ENCODE data around the gene ELAVL4. TPM values are rescaled to one million over a fixed set of nuclear protein-coding genes. Genes with fewer than 3 reads are reported as not detected.

The ELAVL4 gene
- total and polyA plus RNA-seq, 2 experiments from 2014 or later: not detected

DNA sequence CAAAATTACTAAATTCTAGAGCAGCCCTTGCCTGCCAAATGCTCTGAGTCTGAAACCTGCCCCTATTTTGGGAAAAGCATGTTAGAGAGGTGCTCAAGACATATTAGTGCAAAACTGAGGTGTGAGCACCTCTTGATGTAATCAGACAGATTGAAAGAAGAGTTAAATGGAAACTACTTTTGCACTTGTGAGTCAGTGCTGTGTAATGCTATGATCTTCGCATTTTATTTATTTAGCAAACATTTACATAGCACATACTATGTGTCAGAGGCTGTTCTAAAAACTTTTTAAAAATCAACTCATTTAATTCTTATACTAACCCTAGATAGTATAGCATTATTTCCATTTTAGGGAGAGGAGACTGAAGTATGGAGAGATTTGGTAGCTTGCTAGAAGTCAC, 138.1 kb downstream of the ELAVL4 start:
- no peaks in the 10 kb centered on the region for H3K27me3 ChIP-seq
- H3K4me1 ChIP-seq (ENCODE audit: low read depth): no peaks in the 10 kb centered on the region
- no peaks in the 10 kb centered on the region for H3K36me3 ChIP-seq
- no peak overlapping the region for H3K4me3 ChIP-seq
- no peaks in the 10 kb centered on the region for H3K9me3 ChIP-seq (ENCODE audit: low read depth)
- no peak for DNase-seq (ENCODE audit: low read depth in 1 of 2, low spot score in 1 of 2)
- TF ChIP-seq, protein P1, sequence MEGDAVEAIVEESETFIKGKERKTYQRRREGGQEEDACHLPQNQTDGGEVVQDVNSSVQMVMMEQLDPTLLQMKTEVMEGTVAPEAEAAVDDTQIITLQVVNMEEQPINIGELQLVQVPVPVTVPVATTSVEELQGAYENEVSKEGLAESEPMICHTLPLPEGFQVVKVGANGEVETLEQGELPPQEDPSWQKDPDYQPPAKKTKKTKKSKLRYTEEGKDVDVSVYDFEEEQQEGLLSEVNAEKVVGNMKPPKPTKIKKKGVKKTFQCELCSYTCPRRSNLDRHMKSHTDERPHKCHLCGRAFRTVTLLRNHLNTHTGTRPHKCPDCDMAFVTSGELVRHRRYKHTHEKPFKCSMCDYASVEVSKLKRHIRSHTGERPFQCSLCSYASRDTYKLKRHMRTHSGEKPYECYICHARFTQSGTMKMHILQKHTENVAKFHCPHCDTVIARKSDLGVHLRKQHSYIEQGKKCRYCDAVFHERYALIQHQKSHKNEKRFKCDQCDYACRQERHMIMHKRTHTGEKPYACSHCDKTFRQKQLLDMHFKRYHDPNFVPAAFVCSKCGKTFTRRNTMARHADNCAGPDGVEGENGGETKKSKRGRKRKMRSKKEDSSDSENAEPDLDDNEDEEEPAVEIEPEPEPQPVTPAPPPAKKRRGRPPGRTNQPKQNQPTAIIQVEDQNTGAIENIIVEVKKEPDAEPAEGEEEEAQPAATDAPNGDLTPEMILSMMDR (IDR thresholded peaks at IDR 0.05; ENCODE audit: low read depth, low read length): no peak
- H3K27ac ChIP-seq: no peak overlapping the region

DNA sequence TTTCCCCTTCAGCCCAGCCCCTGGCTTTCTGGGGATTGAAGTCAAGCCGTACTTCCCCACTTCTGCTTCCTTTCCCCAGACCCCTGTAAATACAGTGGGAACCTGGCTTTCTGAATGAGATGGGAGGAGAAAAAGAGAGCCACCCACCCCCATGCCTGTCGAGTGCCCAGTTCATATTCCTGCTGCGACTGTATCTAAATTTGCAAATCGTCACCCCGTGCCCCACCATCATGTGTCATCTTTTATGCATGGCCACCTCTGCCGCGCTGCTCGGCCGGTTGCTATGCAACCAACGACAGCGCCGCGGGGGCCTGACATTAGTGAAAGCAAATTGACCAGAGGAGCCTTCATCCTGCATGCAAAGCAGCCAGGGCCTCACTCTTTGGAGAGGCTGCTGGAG, 143.0 kb downstream of the ELAVL4 start:
- Histone ChIP-seq H3K27me3 (no peaks in the 10 kb centered on the region), H3K4me1 (ENCODE audit: low read depth) (no peaks in the 10 kb centered on the region), H3K36me3 (no peaks in the 10 kb centered on the region), H3K27ac (no peak overlapping the region), H3K9me3 (ENCODE audit: low read depth) (no peaks in the 10 kb centered on the region), H3K4me3 (no peak overlapping the region)
- no peak for DNase-seq (ENCODE audit: low read depth in 1 of 2, low spot score in 1 of 2)
- TF ChIP-seq, protein P1 (IDR thresholded peaks at IDR 0.05; ENCODE audit: low read depth, low read length): no peak

DNA sequence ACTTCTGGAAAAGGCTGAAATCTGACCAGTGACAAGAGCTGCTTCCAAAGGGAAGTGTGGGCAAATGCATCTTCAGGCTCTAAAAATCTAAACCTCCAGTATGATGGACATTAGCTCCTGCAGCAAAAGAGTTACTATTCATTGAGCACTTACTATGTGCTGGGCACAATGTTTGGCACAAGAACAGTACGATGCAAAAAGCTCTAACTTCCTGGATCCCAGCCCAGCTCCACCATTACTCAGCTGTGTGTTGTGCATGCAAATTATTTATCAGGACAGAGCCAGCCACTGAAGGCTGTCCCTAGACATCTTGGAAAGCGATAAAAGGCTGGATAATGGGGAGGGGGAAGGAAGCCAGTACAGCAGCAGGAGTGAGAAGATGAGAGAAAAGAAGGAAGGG, 143.5 kb downstream of the ELAVL4 start:
- no peak for DNase-seq (ENCODE audit: low read depth in 1 of 2, low spot score in 1 of 2)
- Histone ChIP-seq H3K27ac (no peak overlapping the region), H3K4me3 (no peak overlapping the region), H3K27me3 (no peaks in the 10 kb centered on the region), H3K4me1 (ENCODE audit: low read depth) (no peaks in the 10 kb centered on the region), H3K36me3 (no peaks in the 10 kb centered on the region), H3K9me3 (ENCODE audit: low read depth) (no peaks in the 10 kb centered on the region)
- TF ChIP-seq, protein P1 (IDR thresholded peaks at IDR 0.05; ENCODE audit: low read depth, low read length): no peak

Other genes starting within 250 kb of the ELAVL4 start
- gene AGBL4, start 85.0 kb upstream of the ELAVL4 start, total RNA-seq: 1.3 TPM in 1 of 2 replicates, not detected in the other
- gene AGBL4, start 85.0 kb upstream of the ELAVL4 start, polyA plus RNA-seq: 0.37 TPM in 1 of 2 replicates, not detected in the other